ENCODE results near the gene KIRREL3. TPM values are rescaled to one million over a fixed set of nuclear protein-coding genes. Genes with fewer than 3 reads are reported as not detected.

Gene KIRREL3
- total and polyA plus RNA-seq, 9 of the 15 experiments (the other 6 are each of a cell fraction or from before 2014, with no cell fraction given) = 0.04 to 0.10 TPM; not detected in 7

GRCh38 chr11:126581871-126582648 is 418.5 kb downstream of the KIRREL3 start:
- in situ Hi-C loops (cut with MboI) = no loop called here
- ChIA-PET CTCF (ENCODE audit: low intra/inter-chr PET ratio) (no interaction called here), POLR2A (no interaction called here)
- no peak overlapping the region for H2AFZ ChIP-seq (ENCODE audit: low read depth, low read length)
- intact Hi-C loops (cut with micrococcal nuclease) = no loop called here
- ATAC-seq (no peak), FAIRE-seq (no peak), DNase-seq (ENCODE audit: extremely low read depth in 1 of 4, low spot score in 3 of 4) (no peak)
- H3K4me2 ChIP-seq (ENCODE audit: insufficient read depth, low read length) = no peak overlapping the region
- no peaks in the 10 kb centered on the region for H3K9me1 ChIP-seq (ENCODE audit: control insufficient read depth, insufficient read depth, low read length)
- no TSS peak for BruUV-seq (replicated peaks)
- peaks cover 15 to 57% of the 10 kb centered on the region in 2 experiments; a peak in 4 of 5 replicates for H3K27me3 ChIP-seq (ENCODE audit: control insufficient read depth in 2 of 2, insufficient read depth in 2 of 2, low read length in 2 of 2)
- no peak overlapping the region for H3K9ac ChIP-seq (ENCODE audit: insufficient read depth in 1 of 2, low read depth in 2 of 2, low read length in 2 of 2)
- H3K9me3 ChIP-seq (replicated peaks; ENCODE audit: control insufficient read depth, insufficient read depth, low read depth, low read length) = no peaks in the 10 kb centered on the region
- no peaks in the 10 kb centered on the region for H3K4me1 ChIP-seq (replicated peaks in 1 of 2; ENCODE audit: control insufficient read depth in 2 of 2, insufficient read depth in 2 of 2, low read length in 2 of 2)
- H4K20me1 ChIP-seq (replicated peaks; ENCODE audit: control insufficient read depth, insufficient read depth, low read length) = no peaks in the 10 kb centered on the region
- no peaks in the 10 kb centered on the region for H3K79me2 ChIP-seq (ENCODE audit: control insufficient read depth, insufficient read depth, low read length)
- WGBS (ENCODE audit: insufficient coverage, low coverage, missing lambda C conversion rate) = under 1% methylated on average over 11 of the region's 11 CpGs
- no peaks in the 10 kb centered on the region for H3K36me3 ChIP-seq (ENCODE audit: control insufficient read depth, insufficient read depth, low read length)
- H3K27ac ChIP-seq (ENCODE audit: extremely low read depth, low read depth, low read length) = no peak overlapping the region
- no peak overlapping the region for H3K4me3 ChIP-seq
- no peak for TF ChIP-seq MTF1 (CRISPR knock-in tag; IDR thresholded peaks at IDR 0.05; ENCODE audit: borderline replicate concordance)
- TF ChIP-seq ZNF395 (CRISPR knock-in tag; IDR thresholded peaks at IDR 0.05) = no peak
- no peak for TF ChIP-seq MITF (IDR thresholded peaks at IDR 0.05)
- no peak for TF ChIP-seq CREB3L1 (IDR thresholded peaks at IDR 0.05; ENCODE audit: borderline replicate concordance, low read depth)
- TF ChIP-seq ZNF507 (tag; conservative IDR thresholded peaks at IDR 0.05) = no peak
- TF ChIP-seq ZNF449 (CRISPR knock-in tag; IDR thresholded peaks at IDR 0.05) = no peak
- TF ChIP-seq ZNF518B (CRISPR knock-in tag; IDR thresholded peaks at IDR 0.05) = no peak
- no peak for TF ChIP-seq ZBED1 (IDR thresholded peaks at IDR 0.05)
- TF ChIP-seq SMARCE1 (IDR thresholded peaks at IDR 0.05) = no peak
- TF ChIP-seq ID3 (CRISPR knock-in tag; IDR thresholded peaks at IDR 0.05) = no peak
- no peak for TF ChIP-seq ID3 (tag; IDR thresholded peaks at IDR 0.05)
- no peak for TF ChIP-seq ZNF174 (CRISPR knock-in tag; IDR thresholded peaks at IDR 0.05)

Measured in K562 (cell line).